Panc1 (cell line): ENCODE data around the gene PDE9A. TPM values are rescaled to one million over a fixed set of nuclear protein-coding genes. Genes with fewer than 3 reads are reported as not detected.

Experiments used
- ATAC-seq: fragments of 200-7000 bp; cut with Tn5 transposase; 2 replicates; pipeline ENCODE4 v1.9.1; 2020; ENCODE audit warnings: mild to moderate bottlenecking, moderate library complexity
- BruUV-seq: library from RNA; stranded (reverse); fragments of 400-500 nt; replicated peaks from 2 replicates; lab custom pipeline; 2021; lab: Mats Ljungman, UMichigan
- CTCF ChIA-PET: fragments of 300-600 bp; sonication (Branson Sonifier 250); formaldehyde crosslinking; loops from one replicate; lab custom pipeline; 2022; ENCODE audit warnings: antibody characterized with exemption; lab: Charles Lee
- POLR2A ChIA-PET: fragments of 300-600 bp; sonication (Branson Sonifier 250); formaldehyde crosslinking; loops from one replicate; lab custom pipeline; 2022; ENCODE audit warnings: antibody characterized with exemption; lab: Charles Lee
- DNase-seq: peaks from one replicate; pipeline ENCODE4 v3.0.0-alpha.2; 2010; ENCODE audit warnings: low read depth, low spot score
- H3K27ac ChIP-seq: 2 replicates; pipeline ENCODE4 v1.5.1; 2011; ENCODE audit warnings: mild to moderate bottlenecking, low read length, inconsistent platforms
- H3K27me3 ChIP-seq: fragments of 200-500 bp; sonication (Bioruptor generic); 2 replicates; pipeline ENCODE4 v1.6.0; 2014; ENCODE audit warnings: low read length, inconsistent platforms; ENCODE audit not compliant: control insufficient read depth, insufficient read depth
- H3K36me3 ChIP-seq: fragments of 200-500 bp; sonication (Bioruptor generic); 2 replicates; pipeline ENCODE4 v1.5.1; 2014; ENCODE audit warnings: inconsistent platforms, mild to moderate bottlenecking, low read length, moderate library complexity; ENCODE audit not compliant: control insufficient read depth, insufficient read depth
- H3K4me1 ChIP-seq: 2 replicates; pipeline ENCODE4 v1.5.1; 2011; ENCODE audit warnings: inconsistent platforms, mild to moderate bottlenecking, low read length, moderate library complexity; ENCODE audit not compliant: control insufficient read depth, insufficient read depth
- H3K4me3 ChIP-seq, 2 experiments: 2 replicates each; pipeline ENCODE4 v1.5.1; 2011 to 2012; ENCODE audit warnings: low read depth in 2 of 2, low read length in 2 of 2, mild to moderate bottlenecking in 2 of 2, inconsistent platforms in 1 of 2, moderate library complexity in 1 of 2
- H3K9me3 ChIP-seq: fragments of 200-500 bp; sonication (Bioruptor generic); 2 replicates; pipeline ENCODE4 v1.5.1; 2014; ENCODE audit warnings: low read depth, mild to moderate bottlenecking, inconsistent platforms, low read length, moderate library complexity; ENCODE audit not compliant: control insufficient read depth, insufficient read depth
- CTCF ChIP-seq: fragments of 450-650 bp; IDR thresholded peaks from 2 replicates; pipeline ENCODE4 v1.5.1; 2017; ENCODE audit warnings: mild to moderate bottlenecking
- POLR2AphosphoS5 ChIP-seq: IDR thresholded peaks from 2 replicates; pipeline ENCODE4 v1.6.1; 2012; ENCODE audit warnings: mild to moderate bottlenecking, low read depth, low read length, moderate library complexity
- REST ChIP-seq, 2 experiments: IDR thresholded peaks; 2 replicates each; pipeline ENCODE4 v1.6.1; 2011 to 2012; ENCODE audit warnings: low read depth in 2 of 2, control low read depth in 1 of 2, low read length in 1 of 2, mild to moderate bottlenecking in 1 of 2, moderate library complexity in 1 of 2; ENCODE audit not compliant: insufficient read depth in 1 of 2
- SIN3A ChIP-seq: IDR thresholded peaks from 2 replicates; pipeline ENCODE4 v1.6.1; 2012; ENCODE audit warnings: low read depth, mild to moderate bottlenecking, low read length, moderate library complexity, borderline replicate concordance; ENCODE audit not compliant: insufficient read depth
- TCF7L2 ChIP-seq: IDR thresholded peaks from 2 replicates; pipeline ENCODE4 v1.6.1; 2011; ENCODE audit warnings: mild to moderate bottlenecking, low read depth, low read length, inconsistent platforms
- in situ Hi-C: cut with HindIII; loops from 2 replicates; pipeline ENCODE4 v1.10.0; 2016; ENCODE audit warnings: low sequenced_read_pairs, low pct_unique_long_range_greater_than_20kb
- intact Hi-C: fragments of 100-400 bp; cut with micrococcal nuclease; formaldehyde crosslinking; loops from one replicate; pipeline ENCODE4 v1.10.0; 2022; ENCODE audit not compliant: unreplicated experiment
- total RNA-seq: library from RNA; stranded (reverse); gene quantifications from one replicate; pipeline ENCODE4 v1.2.1, GENCODE V29; 2021; ENCODE audit not compliant: unreplicated experiment

Gene PDE9A
- total RNA-seq, 1 experiment from 2014 or later: 0.72 TPM

GRCh38 chr21:42619166-42619565 is 34.3 kb upstream of the PDE9A start:
- CTCF ChIA-PET: no interaction called here

GRCh38 chr21:42619841-42620240 is 33.6 kb upstream of the PDE9A start:
- no peaks in the 10 kb centered on the region for H3K9me3 ChIP-seq
- H3K27me3 ChIP-seq: peaks cover 2% of the 10 kb centered on the region; the same call in 1 of the 2 replicates
- no peak overlapping the region for H3K4me3 ChIP-seq
- in situ Hi-C loops: no loop called here
- no TSS peak for BruUV-seq
- intact Hi-C loops: no loop called here
- CTCF ChIA-PET: no interaction called here
- DNase-seq (no peak), ATAC-seq (no peak)
- no peak for TF ChIP-seq REST (IDR thresholded peaks at IDR 0.05; ENCODE audit: insufficient read depth in 1 of 2, low read depth in 2 of 2, low read length in 1 of 2)
- TF ChIP-seq POLR2AphosphoS5: no peak
- TF ChIP-seq TCF7L2: no peak
- no peak for TF ChIP-seq SIN3A
- no peak for TF ChIP-seq CTCF
- H3K27ac ChIP-seq: no peak overlapping the region
- no peaks in the 10 kb centered on the region for H3K36me3 ChIP-seq
- H3K4me1 ChIP-seq: no peaks in the 10 kb centered on the region
- POLR2A ChIA-PET: no interaction called here

More at GRCh38 chr21:42619166-42619565, 34.3 kb upstream of the PDE9A start:
- ATAC-seq (no peak), DNase-seq (no peak)
- no peak overlapping the region for H3K27ac ChIP-seq
- no peaks in the 10 kb centered on the region for H3K36me3 ChIP-seq
- no peaks in the 10 kb centered on the region for H3K4me1 ChIP-seq
- in situ Hi-C loops (no loop called here), intact Hi-C loops (no loop called here)
- TF ChIP-seq POLR2AphosphoS5 (no peak), REST (IDR thresholded peaks at IDR 0.05; ENCODE audit: insufficient read depth in 1 of 2, low read depth in 2 of 2, low read length in 1 of 2) (no peak), CTCF (no peak), TCF7L2 (no peak), SIN3A (no peak)
- H3K27me3 ChIP-seq: peaks cover 2% of the 10 kb centered on the region; the same call in 1 of the 2 replicates
- POLR2A ChIA-PET: no interaction called here
- no peak overlapping the region for H3K4me3 ChIP-seq
- no TSS peak for BruUV-seq
- no peaks in the 10 kb centered on the region for H3K9me3 ChIP-seq
